Hepatocyte (in vitro differentiated cells): ENCODE results near the gene BICDL1. TPM values are rescaled to one million over a fixed set of nuclear protein-coding genes. Genes with fewer than 3 reads are reported as not detected.

Experiments used
- DNase-seq: peaks from one replicate; pipeline ENCODE4 v3.0.0-alpha.2; 2016; ENCODE audit warnings: low spot score
- H2AFZ ChIP-seq: fragments of 200-600 bp; sonication (generic); 2 replicates; pipeline ENCODE4 v1.6.0; 2016; ENCODE audit warnings: antibody characterized with exemption, mild to moderate bottlenecking
- H3K27ac ChIP-seq: fragments of 200-600 bp; sonication (generic); 2 replicates; pipeline ENCODE4 v1.5.1; 2016; ENCODE audit warnings: mild to moderate bottlenecking
- H3K27me3 ChIP-seq: fragments of 200-600 bp; sonication (generic); 2 replicates; pipeline ENCODE4 v1.6.1; 2016
- H3K36me3 ChIP-seq: fragments of 200-600 bp; sonication (generic); replicated peaks from 2 replicates; pipeline ENCODE4 v1.5.1; 2016; ENCODE audit warnings: low read depth; ENCODE audit not compliant: insufficient read depth
- H3K4me1 ChIP-seq: fragments of 200-600 bp; sonication (generic); 2 replicates; pipeline ENCODE4 v1.5.1; 2016; ENCODE audit warnings: mild to moderate bottlenecking, moderate library complexity; ENCODE audit not compliant: insufficient read depth
- H3K4me2 ChIP-seq: fragments of 200-600 bp; sonication (generic); 2 replicates; pipeline ENCODE4 v1.6.0; 2016
- H3K4me3 ChIP-seq: fragments of 200-600 bp; sonication (generic); 2 replicates; pipeline ENCODE4 v1.5.1; 2016; ENCODE audit warnings: mild to moderate bottlenecking
- H3K79me2 ChIP-seq: fragments of 200-600 bp; sonication (generic); 2 replicates; pipeline ENCODE4 v1.6.0; 2017; ENCODE audit warnings: mild to moderate bottlenecking
- H3K9me2 ChIP-seq: fragments of 200-600 bp; sonication (generic); replicated peaks from 2 replicates; pipeline ENCODE4 v1.6.0; 2017; ENCODE audit warnings: mild to moderate bottlenecking; ENCODE audit not compliant: insufficient read depth
- H3K9me3 ChIP-seq: fragments of 200-600 bp; sonication (generic); 2 replicates; pipeline ENCODE4 v1.5.1; 2016; ENCODE audit warnings: low read depth, mild to moderate bottlenecking
- H4K20me1 ChIP-seq: fragments of 200-600 bp; sonication (generic); 2 replicates; pipeline ENCODE4 v1.6.0; 2016; ENCODE audit warnings: mild to moderate bottlenecking; ENCODE audit not compliant: insufficient read depth, poor library complexity, severe bottlenecking
- CTCF ChIP-seq: fragments of 200-600 bp; sonication (generic); IDR thresholded peaks from 2 replicates; pipeline ENCODE4 v1.5.1; 2016; ENCODE audit warnings: antibody characterized with exemption, mild to moderate bottlenecking; ENCODE audit not compliant: poor library complexity
- EZH2 ChIP-seq: fragments of 200-600 bp; sonication (generic); IDR thresholded peaks from 2 replicates; pipeline ENCODE4 v1.6.1; 2016; ENCODE audit warnings: antibody characterized with exemption, mild to moderate bottlenecking, borderline replicate concordance
- EZH2phosphoT487 ChIP-seq: fragments of 200-600 bp; sonication (generic); IDR thresholded peaks from one replicate; pipeline ENCODE4 v1.6.1; 2018; ENCODE audit warnings: antibody characterized with exemption, mild to moderate bottlenecking, low read depth, moderate library complexity; ENCODE audit not compliant: unreplicated experiment, severe bottlenecking
- WGBS: methylation state at CpG from one replicate; pipeline ENCODE4 v1.1.6; 2016; ENCODE audit warnings: low lambda C conversion rate; ENCODE audit errors: missing lambda C conversion rate; 5-methylcytosine and 5-hydroxymethylcytosine counted together
- polyA plus RNA-seq: library from polyadenylated mRNA; unstranded; fragments of >200 nt; fragmentation: Nextera tagmentation; extraction: Ambion mirVana; gene quantifications from 2 replicates; pipeline ENCODE4 v1.2.1, GENCODE V29; 2016
- total RNA-seq: library from RNA; depleted of rRNA; stranded (reverse); fragments of >200 nt; gene quantifications from 2 replicates; pipeline ENCODE4 v1.2.3, GENCODE V29; 2014

Gene BICDL1
- total and polyA plus RNA-seq, 2 experiments from 2014 or later: 10.6 to 21.9 TPM

- 95% methylated on average over 5 of the region's 5 CpGs for WGBS
These were observed 67.7 kb downstream of the BICDL1 start for GRCh38 chr12:120056739-120057138.

GRCh38 chr12:120060196-120060595, 71.2 kb downstream of the BICDL1 start:
- DNase-seq: no peak
- 93% methylated on average over 1 of the region's 1 CpG for WGBS
- no peaks in the 10 kb centered on the region for H3K27me3 ChIP-seq
- no peak overlapping the region for H3K27ac ChIP-seq
- H3K4me1 ChIP-seq: no peaks in the 10 kb centered on the region
- no peaks in the 10 kb centered on the region for H3K9me2 ChIP-seq
- no peaks in the 10 kb centered on the region for H3K79me2 ChIP-seq
- H4K20me1 ChIP-seq: no peaks in the 10 kb centered on the region
- no peaks in the 10 kb centered on the region for H3K9me3 ChIP-seq
- H2AFZ ChIP-seq: no peak overlapping the region
- no peaks in the 10 kb centered on the region for H3K36me3 ChIP-seq
- no peak overlapping the region for H3K4me2 ChIP-seq
- H3K4me3 ChIP-seq: no peak overlapping the region
- TF ChIP-seq CTCF: no peak
- TF ChIP-seq EZH2phosphoT487: no peak
- TF ChIP-seq EZH2: no peak

More at GRCh38 chr12:120056739-120057138, 67.7 kb downstream of the BICDL1 start:
- Histone ChIP-seq H2AFZ (no peak overlapping the region), H3K27ac (no peak overlapping the region), H3K4me3 (no peak overlapping the region), H3K79me2 (no peaks in the 10 kb centered on the region), H3K27me3 (no peaks in the 10 kb centered on the region), H3K4me2 (no peak overlapping the region), H3K36me3 (no peaks in the 10 kb centered on the region), H4K20me1 (no peaks in the 10 kb centered on the region), H3K4me1 (no peaks in the 10 kb centered on the region), H3K9me2 (no peaks in the 10 kb centered on the region), H3K9me3 (no peaks in the 10 kb centered on the region)
- TF ChIP-seq EZH2phosphoT487 (no peak), EZH2 (no peak), CTCF (no peak)
- no peak for DNase-seq

GRCh38 chr12:120060717-120061116, 71.7 kb downstream of the BICDL1 start:
- Histone ChIP-seq H3K4me3 (no peak overlapping the region), H3K36me3 (no peaks in the 10 kb centered on the region), H2AFZ (no peak overlapping the region), H3K9me3 (no peaks in the 10 kb centered on the region), H3K4me2 (no peak overlapping the region), H3K27me3 (no peaks in the 10 kb centered on the region), H3K27ac (no peak overlapping the region), H4K20me1 (no peaks in the 10 kb centered on the region), H3K79me2 (no peaks in the 10 kb centered on the region), H3K9me2 (no peaks in the 10 kb centered on the region), H3K4me1 (no peaks in the 10 kb centered on the region)
- no peak for DNase-seq
- 91% methylated on average over 5 of the region's 5 CpGs for WGBS
- TF ChIP-seq EZH2phosphoT487: no peak
- TF ChIP-seq EZH2: no peak
- TF ChIP-seq CTCF: no peak

- H4K20me1 ChIP-seq: no peaks in the 10 kb centered on the region
- no peak for DNase-seq
- H3K27me3 ChIP-seq: no peaks in the 10 kb centered on the region
- no peaks in the 10 kb centered on the region for H3K9me3 ChIP-seq
- no peak overlapping the region for H3K27ac ChIP-seq
- H3K4me1 ChIP-seq: no peaks in the 10 kb centered on the region
- no peak for TF ChIP-seq CTCF
- TF ChIP-seq EZH2: no peak
- no peak for TF ChIP-seq EZH2phosphoT487
- H3K9me2 ChIP-seq: no peaks in the 10 kb centered on the region
- H3K4me2 ChIP-seq: no peak overlapping the region
- H3K36me3 ChIP-seq: no peaks in the 10 kb centered on the region
- no peak overlapping the region for H3K4me3 ChIP-seq
- WGBS: 85% methylated on average over 10 of the region's 10 CpGs
- H2AFZ ChIP-seq: no peak overlapping the region
- H3K79me2 ChIP-seq: no peaks in the 10 kb centered on the region
These were observed 72.7 kb downstream of the BICDL1 start for GRCh38 chr12:120061575-120062214.
